GM23248 (cell line): Measurements from ENCODE around the gene FLT4.

Experiments
- EZH2 ChIP-seq: fragments of 200-600 bp; sonication (generic); IDR thresholded peaks from 2 replicates; pipeline ENCODE4 v1.6.1; 2018; ENCODE audit warnings: antibody characterized with exemption, mild to moderate bottlenecking; ENCODE audit not compliant: insufficient read depth, poor library complexity, severe bottlenecking
- EZH2phosphoT487 ChIP-seq: fragments of 200-600 bp; sonication (generic); IDR thresholded peaks from 2 replicates; pipeline ENCODE4 v1.6.1; 2018; ENCODE audit warnings: antibody characterized with exemption, moderate library complexity, mild to moderate bottlenecking, low read depth; ENCODE audit not compliant: insufficient read depth

DNA sequence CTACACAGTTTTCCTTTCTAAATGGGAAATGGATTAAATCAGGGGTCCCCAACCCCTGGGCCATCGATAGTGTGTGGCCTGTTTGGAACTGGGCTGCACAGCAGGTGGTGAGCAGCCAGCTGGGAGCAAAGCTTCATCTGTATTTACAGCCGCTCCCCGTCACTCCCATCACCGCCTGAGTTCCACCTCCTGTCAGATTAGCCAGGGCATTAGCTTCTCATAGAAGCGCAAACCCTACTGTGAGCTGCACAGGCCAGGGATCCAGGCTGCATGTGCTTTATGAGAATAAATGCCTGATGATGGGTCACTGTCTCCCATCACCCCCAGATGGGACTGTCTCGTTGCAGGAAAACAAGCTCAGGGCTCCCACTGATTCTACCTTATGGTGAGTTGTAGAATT lies 41.2 kb upstream of the FLT4 start:
- TF ChIP-seq EZH2phosphoT487 (no peak), EZH2 (no peak)
